Astrocyte (in vitro differentiated cells and primary cell): ENCODE data around the gene COQ9. TPM values are rescaled to one million over a fixed set of nuclear protein-coding genes. Genes with fewer than 3 reads are reported as not detected.

Experiments
- DNase-seq: peaks from one replicate; pipeline ENCODE4 v3.0.0-alpha.2; 2010; ENCODE audit warnings: low read depth
- FAIRE-seq: peaks from 2 replicates; lab custom pipeline; 2011; peaks lifted over from hg19 to GRCh38; lab: Jason Lieb, UNC
- H2AFZ ChIP-seq: 2 replicates; pipeline ENCODE4 v1.6.0; 2012; ENCODE audit warnings: low read depth, low read length, inconsistent platforms
- H3K27ac ChIP-seq: 2 replicates; pipeline ENCODE4 v1.5.1; 2011; ENCODE audit warnings: low read depth, low read length, inconsistent platforms
- H3K27me3 ChIP-seq: 2 replicates; pipeline ENCODE4 v1.6.0; 2011; ENCODE audit warnings: low read length, inconsistent platforms; ENCODE audit not compliant: insufficient read depth
- H3K36me3 ChIP-seq: 2 replicates; pipeline ENCODE4 v1.5.1; 2011; ENCODE audit warnings: low read length, inconsistent platforms; ENCODE audit not compliant: insufficient read depth
- H3K4me1 ChIP-seq: 2 replicates; pipeline ENCODE4 v1.5.1; 2011; ENCODE audit warnings: low read length, inconsistent platforms; ENCODE audit not compliant: insufficient read depth
- H3K4me2 ChIP-seq: 2 replicates; pipeline ENCODE4 v1.6.0; 2012; ENCODE audit warnings: low read length, inconsistent platforms
- H3K4me3 ChIP-seq: 2 replicates; pipeline ENCODE4 v1.5.1; 2011; ENCODE audit warnings: low read depth, mild to moderate bottlenecking, low read length, inconsistent platforms; ENCODE audit not compliant: insufficient read depth
- H3K79me2 ChIP-seq: 2 replicates; pipeline ENCODE4 v1.6.0; 2012; ENCODE audit warnings: mild to moderate bottlenecking, low read length, inconsistent platforms; ENCODE audit not compliant: insufficient read depth
- H3K9ac ChIP-seq: 2 replicates; pipeline ENCODE4 v1.6.0; 2012; ENCODE audit warnings: mild to moderate bottlenecking, low read length, inconsistent platforms
- H3K9me3 ChIP-seq: 2 replicates; pipeline ENCODE4 v1.5.1; 2012; ENCODE audit warnings: low read depth, mild to moderate bottlenecking, low read length, inconsistent platforms; ENCODE audit not compliant: insufficient read depth
- H4K20me1 ChIP-seq: 2 replicates; pipeline ENCODE4 v1.6.0; 2012; ENCODE audit warnings: low read length, inconsistent platforms; ENCODE audit not compliant: insufficient read depth
- H3K27ac Mint-ChIP-seq: one replicate; pipeline ENCODE4 v1.8.0; 2021; ENCODE audit warnings: mild to moderate bottlenecking, mixed read lengths; ENCODE audit not compliant: unreplicated experiment
- H3K27me3 Mint-ChIP-seq: one replicate; pipeline ENCODE4 v1.8.0; 2021; ENCODE audit warnings: low read depth, mixed read lengths; ENCODE audit not compliant: unreplicated experiment
- H3K36me3 Mint-ChIP-seq: one replicate; pipeline ENCODE4 v1.8.0; 2021; ENCODE audit warnings: low read depth, mixed read lengths; ENCODE audit not compliant: unreplicated experiment
- H3K4me1 Mint-ChIP-seq: one replicate; pipeline ENCODE4 v1.8.0; 2021; ENCODE audit warnings: low read depth, mixed read lengths; ENCODE audit not compliant: unreplicated experiment
- H3K4me3 Mint-ChIP-seq: one replicate; pipeline ENCODE4 v1.8.0; 2021; ENCODE audit warnings: mild to moderate bottlenecking, moderate library complexity, mixed read lengths; ENCODE audit not compliant: unreplicated experiment
- H3K9me3 Mint-ChIP-seq: one replicate; pipeline ENCODE4 v1.8.0; 2021; ENCODE audit warnings: mild to moderate bottlenecking, mixed read lengths; ENCODE audit not compliant: unreplicated experiment
- EZH2 ChIP-seq: IDR thresholded peaks from 2 replicates; pipeline ENCODE4 v1.6.1; 2012; ENCODE audit warnings: mild to moderate bottlenecking, low read length, inconsistent platforms; ENCODE audit not compliant: insufficient read depth
- total RNA-seq: library from RNA; stranded (reverse); gene quantifications from 2 replicates; pipeline ENCODE4 v1.2.1, GENCODE V29; 2021
- TF ChIP-seq, protein P1 (sequence below): IDR thresholded peaks from 2 replicates; pipeline ENCODE4 v1.5.1; 2011; ENCODE audit warnings: low read depth, mild to moderate bottlenecking, inconsistent platforms, low read length, moderate library complexity; ENCODE audit not compliant: insufficient read depth

The COQ9 gene
- total RNA-seq, 1 donor from 2014 or later: 29.1 TPM

DNA sequence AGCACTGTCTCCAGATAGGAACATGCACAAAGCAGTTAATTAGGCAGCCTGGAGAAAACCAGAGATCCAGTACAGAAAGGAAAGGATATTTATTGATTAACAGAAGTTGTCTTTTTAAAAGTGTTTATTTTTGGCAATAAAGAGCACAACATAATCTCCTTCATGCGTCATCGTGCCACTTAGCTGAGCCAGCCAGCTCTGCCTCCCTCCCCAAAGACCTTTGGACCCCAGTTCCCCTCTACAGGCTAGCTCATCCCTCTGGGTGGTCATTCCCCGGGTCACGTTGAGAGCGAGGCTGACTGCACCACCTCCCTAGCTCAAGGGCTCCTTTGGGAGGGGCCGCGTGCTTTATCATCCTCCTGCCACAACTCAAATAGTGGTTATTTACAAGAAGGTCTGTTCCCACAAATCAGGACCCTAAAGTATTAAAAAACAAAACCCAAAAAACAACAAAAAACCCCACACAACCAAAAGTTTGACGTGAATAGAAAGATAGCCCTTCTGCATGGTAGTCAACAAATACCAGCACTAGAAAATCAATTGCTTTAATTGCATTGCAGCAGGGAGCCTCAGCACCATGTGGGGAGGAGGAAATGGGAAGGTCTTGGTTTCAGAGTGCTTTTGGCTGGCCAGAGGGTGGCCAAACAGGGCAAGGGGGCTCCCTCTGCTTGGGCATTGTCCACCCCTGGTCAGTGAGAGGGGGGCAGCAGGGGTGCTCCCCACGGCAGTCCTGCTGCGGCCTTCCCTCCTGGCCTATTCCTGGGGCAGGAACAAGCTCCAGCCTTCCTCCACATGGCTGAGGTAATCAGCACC lies 24.8 kb downstream of the COQ9 start:
- Histone ChIP-seq H3K27me3 (no peaks in the 10 kb centered on the region), H3K9ac (no peak overlapping the region), H3K4me3 (no peak overlapping the region), H3K4me1 (no peaks in the 10 kb centered on the region), H3K9me3 (no peaks in the 10 kb centered on the region), H4K20me1 (peaks cover 54% of the 10 kb centered on the region), H3K79me2 (no peaks in the 10 kb centered on the region), H3K27ac (no peak overlapping the region), H3K4me2 (no peak overlapping the region), H2AFZ (no peak overlapping the region), H3K36me3 (peaks cover 43% of the 10 kb centered on the region)
- H3K4me1 Mint-ChIP-seq: peaks cover 4% of the 10 kb centered on the region
- H3K27ac Mint-ChIP-seq: no peak overlapping the region
- H3K27me3 Mint-ChIP-seq: no peaks in the 10 kb centered on the region
- DNase-seq (no peak), FAIRE-seq (no peak)
- H3K4me3 Mint-ChIP-seq: no peak overlapping the region
- TF ChIP-seq, protein P1, sequence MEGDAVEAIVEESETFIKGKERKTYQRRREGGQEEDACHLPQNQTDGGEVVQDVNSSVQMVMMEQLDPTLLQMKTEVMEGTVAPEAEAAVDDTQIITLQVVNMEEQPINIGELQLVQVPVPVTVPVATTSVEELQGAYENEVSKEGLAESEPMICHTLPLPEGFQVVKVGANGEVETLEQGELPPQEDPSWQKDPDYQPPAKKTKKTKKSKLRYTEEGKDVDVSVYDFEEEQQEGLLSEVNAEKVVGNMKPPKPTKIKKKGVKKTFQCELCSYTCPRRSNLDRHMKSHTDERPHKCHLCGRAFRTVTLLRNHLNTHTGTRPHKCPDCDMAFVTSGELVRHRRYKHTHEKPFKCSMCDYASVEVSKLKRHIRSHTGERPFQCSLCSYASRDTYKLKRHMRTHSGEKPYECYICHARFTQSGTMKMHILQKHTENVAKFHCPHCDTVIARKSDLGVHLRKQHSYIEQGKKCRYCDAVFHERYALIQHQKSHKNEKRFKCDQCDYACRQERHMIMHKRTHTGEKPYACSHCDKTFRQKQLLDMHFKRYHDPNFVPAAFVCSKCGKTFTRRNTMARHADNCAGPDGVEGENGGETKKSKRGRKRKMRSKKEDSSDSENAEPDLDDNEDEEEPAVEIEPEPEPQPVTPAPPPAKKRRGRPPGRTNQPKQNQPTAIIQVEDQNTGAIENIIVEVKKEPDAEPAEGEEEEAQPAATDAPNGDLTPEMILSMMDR: no peak
- TF ChIP-seq EZH2: no peak
- H3K36me3 Mint-ChIP-seq: peaks cover 17% of the 10 kb centered on the region
- no peaks in the 10 kb centered on the region for H3K9me3 Mint-ChIP-seq

DNA sequence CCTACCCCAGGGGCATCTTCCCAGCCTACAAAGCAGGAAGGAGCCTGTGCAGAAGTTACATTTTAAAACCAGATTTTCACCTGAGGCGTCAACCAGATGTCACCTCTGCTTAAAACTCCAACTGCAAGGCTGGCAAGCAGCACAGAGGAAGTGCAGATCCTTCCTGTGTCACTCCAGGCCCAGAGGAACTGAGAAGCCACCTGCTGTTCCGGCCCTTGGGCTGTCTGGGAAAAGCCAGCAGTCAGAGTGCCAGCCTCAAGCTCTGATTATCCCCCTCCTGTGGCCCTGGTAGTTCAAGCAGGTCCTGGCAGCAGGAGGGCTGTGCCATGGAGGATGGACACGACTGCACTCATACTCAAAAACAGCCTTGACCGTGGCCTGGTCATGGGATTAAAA lies 25.4 kb downstream of the COQ9 start:
- DNase-seq (no peak), FAIRE-seq (no peak)
- no peak overlapping the region for H3K27ac Mint-ChIP-seq
- peaks cover 60% of the 10 kb centered on the region for H4K20me1 ChIP-seq
- H3K4me1 ChIP-seq: no peaks in the 10 kb centered on the region
- H3K27me3 Mint-ChIP-seq: no peaks in the 10 kb centered on the region
- H3K4me3 Mint-ChIP-seq: no peak overlapping the region
- H3K4me3 ChIP-seq: no peak overlapping the region
- TF ChIP-seq, protein P1: no peak
- no peak for TF ChIP-seq EZH2
- peaks cover 39% of the 10 kb centered on the region for H3K36me3 ChIP-seq
- H2AFZ ChIP-seq: no peak overlapping the region
- no peak overlapping the region for H3K4me2 ChIP-seq
- H3K27ac ChIP-seq: no peak overlapping the region
- H3K79me2 ChIP-seq: no peaks in the 10 kb centered on the region
- H3K27me3 ChIP-seq: no peaks in the 10 kb centered on the region
- H3K9me3 ChIP-seq: no peaks in the 10 kb centered on the region
- H3K4me1 Mint-ChIP-seq: peaks cover 5% of the 10 kb centered on the region
- H3K36me3 Mint-ChIP-seq: peaks cover 17% of the 10 kb centered on the region
- H3K9me3 Mint-ChIP-seq: no peaks in the 10 kb centered on the region
- no peak overlapping the region for H3K9ac ChIP-seq

DNA sequence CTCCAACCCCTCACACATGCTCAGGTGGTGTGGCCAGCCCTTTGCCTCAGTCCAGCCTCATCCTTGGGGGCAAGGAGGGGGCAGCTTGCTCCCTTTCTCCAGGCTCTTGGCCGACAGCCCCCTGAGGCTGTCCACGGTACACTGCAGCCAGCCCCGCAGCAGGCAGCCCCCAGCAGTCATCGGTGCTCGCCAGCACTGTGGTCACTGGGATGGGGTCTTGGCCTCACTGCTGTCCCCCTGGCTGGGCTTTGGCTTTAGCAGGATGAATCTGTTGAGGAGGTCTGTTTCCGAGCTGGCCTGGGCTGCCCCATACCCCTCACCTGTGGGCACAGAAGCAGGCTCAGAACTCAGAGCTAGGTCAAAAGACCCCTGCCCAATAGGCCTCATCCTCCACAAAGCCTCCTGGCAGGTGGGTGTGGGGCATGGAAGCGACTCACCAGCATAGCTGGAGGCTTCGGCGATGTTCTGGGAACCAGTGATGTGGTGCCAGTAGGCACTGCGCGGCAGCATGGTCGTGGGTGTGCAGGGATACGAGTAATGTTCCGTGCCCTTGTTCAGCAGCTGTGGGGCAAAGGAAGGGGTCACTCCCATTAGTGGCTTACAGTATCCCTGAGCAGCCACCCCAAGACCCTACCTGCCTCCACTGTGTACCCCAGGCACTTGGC lies 26.0 kb downstream of the COQ9 start:
- no peak for DNase-seq
- Mint-ChIP-seq H3K4me3 (no peak overlapping the region), H3K36me3 (peaks cover 16% of the 10 kb centered on the region), H3K27ac (no peak overlapping the region), H3K9me3 (no peaks in the 10 kb centered on the region), H3K4me1 (peaks cover 5% of the 10 kb centered on the region), H3K27me3 (no peaks in the 10 kb centered on the region)
- Histone ChIP-seq H4K20me1 (peaks cover 61% of the 10 kb centered on the region), H3K4me1 (peaks cover under 1% of the 10 kb centered on the region), H3K27me3 (no peaks in the 10 kb centered on the region), H3K4me3 (no peak overlapping the region), H3K4me2 (no peak overlapping the region), H3K9ac (no peak overlapping the region), H3K27ac (no peak overlapping the region), H3K9me3 (no peaks in the 10 kb centered on the region), H2AFZ (no peak overlapping the region), H3K79me2 (no peaks in the 10 kb centered on the region), H3K36me3 (peaks cover 37% of the 10 kb centered on the region)
- no peak for FAIRE-seq
- TF ChIP-seq, protein P1: no peak
- TF ChIP-seq EZH2: no peak
